Tibial nerve (tissue), 4 donors: ENCODE measurements around the gene IFI30. TPM values are rescaled to one million over a fixed set of nuclear protein-coding genes. Genes with fewer than 3 reads are reported as not detected.

ENCODE experiments used
- DNase-seq, 2 donors: peaks; one replicate each; pipeline ENCODE4 v3.0.0-alpha.2; 2019; ENCODE audit warnings: low spot score in 2 of 2
- H3K27ac ChIP-seq, 4 donors: fragments of 200-600 bp; sonication (generic) in 3 of 4; one replicate each; pipeline ENCODE4 v1.5.1; 2017 to 2019; ENCODE audit warnings: mild to moderate bottlenecking in 1 of 4
- H3K27me3 ChIP-seq, 2 donors: fragments of 200-600 bp; sonication (generic) in 1 of 2; one replicate each; pipeline versions ENCODE4 v1.5.1 to v1.6.0; 2017 to 2019
- H3K36me3 ChIP-seq, 3 donors: fragments of 200-600 bp; sonication (generic); one replicate each; pipeline ENCODE4 v1.5.1; 2018 to 2019
- H3K4me1 ChIP-seq, 4 donors: fragments of 200-600 bp; sonication (generic) in 3 of 4; one replicate each; pipeline ENCODE4 v1.5.1; 2017 to 2019
- H3K4me3 ChIP-seq, 4 donors: fragments of 200-600 bp; sonication (generic) in 3 of 4; one replicate each; pipeline ENCODE4 v1.5.1; 2017 to 2019; ENCODE audit warnings: mild to moderate bottlenecking in 1 of 4, moderate library complexity in 1 of 4
- H3K9me3 ChIP-seq, 4 donors: fragments of 200-600 bp; sonication (generic) in 3 of 4; one replicate each; pipeline ENCODE4 v1.5.1; 2017 to 2019
- CTCF ChIP-seq, 5 experiments: fragments of 200-600 bp in 3 of 5; fragments of 450-650 bp in 2 of 5; sonication (generic) in 3 of 5; IDR thresholded peaks; one replicate each; pipeline ENCODE4 v1.5.1; 2016 to 2019; ENCODE audit warnings: antibody characterized with exemption in 5 of 5, mild to moderate bottlenecking in 3 of 5, moderate library complexity in 2 of 5
- EP300 ChIP-seq, 2 donors: sonication (generic); formaldehyde crosslinking; IDR thresholded peaks; one replicate each; pipeline ENCODE4 v1.6.1; 2017; ENCODE audit warnings: antibody characterized with exemption in 2 of 2, mild to moderate bottlenecking in 1 of 2
- POLR2A ChIP-seq, 2 donors: fragments of 450-650 bp; IDR thresholded peaks; one replicate each; pipeline ENCODE4 v1.6.1; 2017; ENCODE audit warnings: antibody characterized with exemption in 2 of 2, mild to moderate bottlenecking in 2 of 2, moderate library complexity in 2 of 2
- WGBS, 2 donors: methylation state at CpG; one replicate each; pipeline ENCODE4 v1.1.5; 2018; 5-methylcytosine and 5-hydroxymethylcytosine counted together
- small RNA-seq: library from RNA; depleted of rRNA; stranded (forward); fragments of <200 nt; gene quantifications from one replicate; pipeline ENCODE3, GENCODE V24; 2016
- total RNA-seq, 4 donors: library from RNA; depleted of rRNA; stranded (reverse); fragments of >200 nt; gene quantifications; one replicate each; pipeline ENCODE4 v1.1.0, GENCODE V29; 2016

IFI30 gene
- total RNA-seq, 4 donors from 2014 or later, result 19.0 to 101 (median 29.4) TPM

DNA sequence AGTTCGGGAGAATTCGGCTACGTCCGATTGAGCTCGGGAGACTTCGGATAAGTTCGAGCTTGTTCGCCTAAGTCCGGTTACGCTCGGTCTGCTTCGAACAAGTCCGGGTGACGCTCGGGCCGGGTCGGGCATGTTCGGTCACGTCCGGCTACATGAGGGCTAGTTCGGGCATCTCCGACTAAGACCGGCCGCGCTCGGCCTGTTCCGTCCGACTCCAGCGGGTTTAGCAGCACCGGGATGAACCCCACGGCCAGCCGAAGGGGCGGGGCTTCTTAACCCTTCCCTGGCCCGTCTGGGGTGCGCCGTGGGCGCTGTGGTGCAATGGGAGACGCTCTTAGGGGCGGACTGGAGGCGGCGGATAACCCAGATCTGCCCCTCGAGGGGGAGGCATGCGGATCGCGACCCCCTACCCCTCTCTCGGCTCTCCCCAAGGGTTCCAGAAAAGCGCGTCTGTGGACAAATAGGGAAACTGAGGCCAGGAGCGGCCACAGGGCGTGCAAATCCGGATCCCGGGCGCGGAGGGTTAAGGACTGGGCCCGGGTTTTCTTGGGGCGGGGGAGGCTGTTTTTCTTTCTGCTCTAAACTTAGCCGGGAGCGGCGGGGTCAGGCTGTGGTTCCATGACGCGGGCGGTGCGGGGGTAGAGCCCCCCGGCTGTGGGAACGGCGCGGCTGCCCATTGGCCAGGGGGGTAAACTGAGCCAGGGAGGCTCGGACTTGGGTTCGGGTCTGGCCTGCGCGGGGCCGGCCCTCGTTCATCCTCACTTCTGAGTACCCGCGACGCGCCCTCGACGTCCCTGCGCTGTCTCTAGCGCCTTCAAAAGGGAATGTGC, 51.1 kb downstream of the IFI30 start:
- H3K27ac ChIP-seq, result peak overlapping the region in 2 of 4 donors; percentile 17 to 61
- peak overlapping the region in 3 of 4 donors; percentile 10 to 50 (median 35) for H3K4me3 ChIP-seq
- H3K36me3 ChIP-seq, result no peaks in the 10 kb centered on the region
- TF ChIP-seq EP300 (IDR thresholded peaks at IDR 0.05) (peak in 1 of 2 donors; percentile 23), CTCF (IDR thresholded peaks at IDR 0.05) (no peak)
- DNase-seq, result peak; percentile 99
- 1% methylated on average over 51 to 62 of the region's 81 CpGs for WGBS, 2 donors
- no peaks in the 10 kb centered on the region for H3K9me3 ChIP-seq
- H3K4me1 ChIP-seq, result peaks cover 0 to 31% (median 17%) of the 10 kb centered on the region in 4 donors
- H3K27me3 ChIP-seq, result peaks cover 0 to 75% of the 10 kb centered on the region in 2 donors

DNA sequence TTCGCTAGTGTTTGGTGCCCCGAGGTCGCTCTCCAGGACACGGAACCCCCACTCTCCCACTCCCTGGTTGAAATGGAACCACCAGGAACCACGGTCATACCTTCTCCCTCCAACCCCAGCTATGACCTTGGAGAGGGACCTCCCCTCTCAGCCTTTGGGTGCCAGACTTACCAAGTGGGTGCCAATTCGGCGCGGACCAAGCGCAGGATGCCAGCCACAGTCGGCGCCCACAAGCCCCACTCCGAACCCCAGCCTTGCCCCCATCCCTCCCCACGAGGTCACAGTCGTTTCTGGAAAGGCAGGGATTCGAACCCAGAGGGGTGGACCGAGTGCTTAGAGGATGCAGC, 51.7 kb downstream of the IFI30 start:
- Histone ChIP-seq H3K9me3 (no peaks in the 10 kb centered on the region), H3K36me3 (no peaks in the 10 kb centered on the region), H3K4me3 (peak overlapping the region in 1 of 4 donors; percentile 50), H3K27me3 (peaks cover 0 to 75% of the 10 kb centered on the region in 2 donors), H3K4me1 (peaks cover 0 to 31% (median 17%) of the 10 kb centered on the region in 4 donors), H3K27ac (peak overlapping the region in 2 of 4 donors; percentile 17 to 46)
- no peak for TF ChIP-seq POLR2A (IDR thresholded peaks at IDR 0.05)
- TF ChIP-seq EP300 (IDR thresholded peaks at IDR 0.05), result no peak
- TF ChIP-seq CTCF (IDR thresholded peaks at IDR 0.05), result no peak
- no peak for DNase-seq
- 6 to 8% methylated on average over 14 to 16 of the region's 16 CpGs for WGBS, 2 donors

- no peak for DNase-seq
- peaks cover 0 to 75% of the 10 kb centered on the region in 2 donors for H3K27me3 ChIP-seq
- 0 to 3% methylated on average over 31 to 38 of the region's 51 CpGs for WGBS, 2 donors
- H3K36me3 ChIP-seq, result no peaks in the 10 kb centered on the region
- H3K9me3 ChIP-seq, result no peaks in the 10 kb centered on the region
- peaks cover 0 to 29% (median 17%) of the 10 kb centered on the region in 4 donors for H3K4me1 ChIP-seq
- peak within 1 kb of the TSS in 2 of 4 donors; percentile 17 to 46 for H3K27ac ChIP-seq
- no peak for TF ChIP-seq CTCF (IDR thresholded peaks at IDR 0.05)
- H3K4me3 ChIP-seq, result no peak within 1 kb of the TSS
These were observed 52.3 kb downstream of the IFI30 start, which contains the start of gene PDE4C for GRCh38 chr19:18225702-18226468. Gene PDE4C, minus strand, starts transcription at chr19:18226438. Its CDS starts 23 bp downstream, at chr19:18226415.

GRCh38 chr19:18226956-18227780, 53.6 kb downstream of the IFI30 start:
- no peak overlapping the region for H3K4me3 ChIP-seq
- DNase-seq, result no peak
- no peak overlapping the region for H3K27ac ChIP-seq
- 76 to 80% methylated on average over 16 of the region's 18 CpGs for WGBS, 2 donors
- H3K9me3 ChIP-seq, result no peaks in the 10 kb centered on the region
- H3K36me3 ChIP-seq, result no peaks in the 10 kb centered on the region
- TF ChIP-seq CTCF (IDR thresholded peaks at IDR 0.05) (no peak), EP300 (IDR thresholded peaks at IDR 0.05) (no peak), POLR2A (IDR thresholded peaks at IDR 0.05) (no peak)
- peaks cover 0 to 75% of the 10 kb centered on the region in 2 donors for H3K27me3 ChIP-seq
- peaks cover 0 to 36% (median 17%) of the 10 kb centered on the region in 4 donors for H3K4me1 ChIP-seq

Small RNAs within 50 kb of the gene (small RNA-seq; reads per million reads assigned to genes)
- gene IFI30, result not detected

Other genes starting within 250 kb of the IFI30 start
- gene CCDC124, start 240.8 kb upstream of the IFI30 start, total RNA-seq, result 10 to 100 TPM; 29.3 to 69.0 (median 33.9) TPM
- under 1 TPM in 1 of 4 donors, not detected in 3; under 0.01 TPM for gene KCNN1, start 206.7 kb upstream of the IFI30 start, total RNA-seq
- gene ARRDC2, start 165.6 kb upstream of the IFI30 start, total RNA-seq, result 100 to 1,000 TPM; 127 to 180 (median 177) TPM
- 1 to 10 TPM; 1.0 to 4.8 (median 1.9) TPM for gene IL12RB1, start 86.9 kb upstream of the IFI30 start, total RNA-seq
- gene MAST3, start 76.0 kb upstream of the IFI30 start, total RNA-seq, result 10 to 100 TPM in 2 of 4 donors, 1 to 10 TPM in 2; 7.6 to 19.8 (median 10.0) TPM
- 10 to 100 TPM; 12.2 to 38.1 (median 15.7) TPM for gene PIK3R2, start 20.6 kb upstream of the IFI30 start, total RNA-seq
- 10 to 100 TPM; 11.1 to 19.0 (median 15.5) TPM for gene MPV17L2, start 19.4 kb downstream of the IFI30 start, total RNA-seq
- 1 to 10 TPM in 3 of 4 donors, not detected in 1; 1.5 to 5.1 (median 3.9) TPM for gene RAB3A, start 30.2 kb downstream of the IFI30 start, total RNA-seq
- under 1 TPM in 3 of 4 donors, not detected in 1; under 0.01 to 0.60 (median 0.59) TPM for gene PDE4C, start 52.6 kb downstream of the IFI30 start, total RNA-seq
- gene IQCN, start 100.6 kb downstream of the IFI30 start, total RNA-seq, result 10 to 100 TPM in 2 of 4 donors, 1 to 10 TPM in 2; 2.3 to 11.4 (median 8.2) TPM
- 100 to 1,000 TPM; 309 to 553 (median 486) TPM for gene JUND, start 107.8 kb downstream of the IFI30 start, total RNA-seq
- 100 to 1,000 TPM in 3 of 4 donors, 10 to 100 TPM in 1; 70.4 to 167 (median 156) TPM for gene LSM4, start 149.3 kb downstream of the IFI30 start, total RNA-seq
- gene PGPEP1, start 166.8 kb downstream of the IFI30 start, total RNA-seq, result 10 to 100 TPM; 15.9 to 27.9 (median 20.1) TPM
- 10 to 100 TPM in 2 of 4 donors, 1 to 10 TPM in 2; 4.2 to 31.0 (median 13.2) TPM for gene GDF15, start 212.3 kb downstream of the IFI30 start, total RNA-seq
- 10 to 100 TPM in 2 of 4 donors, 1 to 10 TPM in 2; 9.0 to 13.8 (median 9.8) TPM for gene LRRC25, start 223.8 kb downstream of the IFI30 start, total RNA-seq
- gene SSBP4, start 245.6 kb downstream of the IFI30 start, total RNA-seq, result 100 to 1,000 TPM in 1 of 4 donors, 10 to 100 TPM in 3; 67.4 to 172 (median 84.2) TPM